ENCODE measurements around the gene TCERG1L.

The TCERG1L gene

DNA sequence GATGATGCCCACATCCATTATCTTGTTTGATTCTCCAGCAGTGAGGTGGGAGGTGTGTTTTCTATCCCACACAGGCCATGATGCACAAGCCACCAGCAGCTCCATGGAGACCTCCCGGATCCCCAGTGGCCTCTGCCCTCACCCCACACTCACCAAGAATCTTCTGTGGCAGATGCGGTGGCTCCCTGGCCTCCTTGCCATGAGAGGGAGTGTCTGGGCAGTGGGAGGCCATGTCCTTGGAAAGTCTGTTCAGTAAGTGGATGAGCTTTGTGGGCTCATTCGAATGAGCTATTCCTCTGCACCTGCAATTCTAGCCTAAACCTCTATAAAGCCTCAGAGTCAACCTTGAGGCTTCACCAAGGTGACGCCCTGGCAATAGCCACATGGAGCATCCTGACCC is 243.8 kb downstream of the TCERG1L start:
- DNase-seq (ENCODE audit: low read depth in 3 of 3): no peak

GRCh38 chr10:131065673-131066305 is 245.7 kb downstream of the TCERG1L start:
- DNase-seq (ENCODE audit: low read depth in 3 of 3): no peak

GRCh38 chr10:131063311-131063710 is 248.2 kb downstream of the TCERG1L start:
- no peak for DNase-seq (ENCODE audit: low read depth in 3 of 3)

- no peak for DNase-seq (ENCODE audit: low read depth in 3 of 3)
Measured at GRCh38 chr10:131062621-131063260, 248.8 kb downstream of the TCERG1L start.

GRCh38 chr10:131061216-131061615 is 250.3 kb downstream of the TCERG1L start:
- DNase-seq (ENCODE audit: low read depth in 3 of 3): no peak

GRCh38 chr10:131059881-131060280 is 251.6 kb downstream of the TCERG1L start:
- no peak for DNase-seq (ENCODE audit: low read depth in 3 of 3)

GRCh38 chr10:131058799-131059198 is 252.7 kb downstream of the TCERG1L start:
- DNase-seq (ENCODE audit: low read depth in 3 of 3): no peak

DNA sequence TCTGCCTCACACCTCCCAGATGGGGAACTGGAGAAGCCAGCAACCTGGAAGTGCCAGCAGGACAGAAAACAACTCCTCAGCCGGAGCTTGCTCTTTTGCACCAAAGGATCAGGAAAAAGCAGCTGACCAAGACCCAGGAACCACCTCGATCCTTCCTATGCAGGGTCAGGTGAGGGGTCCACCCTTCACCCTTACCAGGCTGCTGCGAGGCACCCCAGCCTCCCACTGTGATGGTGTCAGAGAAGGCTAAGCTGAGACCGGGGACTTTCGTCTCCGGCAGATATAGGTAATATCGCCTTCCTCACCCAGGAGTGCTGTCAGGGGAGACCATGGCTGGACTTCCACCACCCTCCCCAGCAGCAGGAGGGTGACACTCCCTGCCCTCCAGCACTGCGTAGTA is 254.7 kb downstream of the TCERG1L start:
- no peak for DNase-seq (ENCODE audit: low read depth in 3 of 3)

DNA sequence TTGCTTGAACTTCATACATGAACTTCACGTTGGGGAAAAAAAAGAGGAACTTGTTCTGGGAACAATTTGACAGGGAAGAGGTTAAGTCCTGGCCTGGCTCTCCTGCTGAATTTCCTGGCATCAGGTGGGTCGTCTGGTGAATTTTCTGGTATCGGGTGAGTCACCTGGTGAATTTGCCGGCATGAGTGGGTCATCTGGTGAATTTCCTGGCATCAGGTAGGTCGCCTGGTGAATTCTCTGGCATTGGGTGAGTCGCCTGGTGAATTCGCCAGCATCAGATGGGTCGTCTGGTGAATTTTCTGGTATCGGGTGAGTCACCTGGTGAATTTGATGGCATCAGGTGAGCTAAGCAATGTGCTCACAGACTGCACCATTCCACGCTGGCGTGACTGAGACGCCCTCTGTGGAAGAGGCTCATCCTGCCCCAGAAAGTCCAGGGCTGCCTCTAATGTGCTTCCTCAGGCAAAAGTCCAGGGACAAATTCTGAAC is 255.4 kb downstream of the TCERG1L start:
- no peak for DNase-seq (ENCODE audit: low read depth in 3 of 3)

GRCh38 chr10:131055437-131055836 is 256.1 kb downstream of the TCERG1L start:
- DNase-seq (ENCODE audit: low read depth in 3 of 3): no peak

DNA sequence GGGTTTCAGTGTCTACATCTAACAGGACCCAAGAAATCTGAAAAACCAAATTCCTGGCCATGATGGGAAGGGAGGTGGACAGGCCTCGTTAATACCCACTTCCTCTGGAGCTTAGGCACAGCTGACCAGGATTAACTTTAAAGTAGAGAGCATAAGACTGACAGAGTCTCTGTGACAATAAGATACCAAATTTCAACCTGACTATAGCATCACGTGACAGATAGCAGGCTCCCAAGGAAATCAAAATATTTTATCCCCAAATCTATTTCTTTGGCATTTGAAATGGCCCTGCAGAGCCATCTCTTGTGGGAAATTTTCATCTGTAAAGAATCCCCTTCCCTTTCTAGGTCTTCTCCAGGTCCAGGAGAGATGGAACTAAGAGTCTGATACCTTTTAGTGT is 258.3 kb downstream of the TCERG1L start:
- DNase-seq (ENCODE audit: low read depth in 3 of 3): no peak

GRCh38 chr10:131050162-131050766 is 261.3 kb downstream of the TCERG1L start:
- DNase-seq (ENCODE audit: low read depth in 3 of 3): no peak

GRCh38 chr10:131049016-131049415 is 262.5 kb downstream of the TCERG1L start:
- no peak for DNase-seq (ENCODE audit: low read depth in 3 of 3)

DNA sequence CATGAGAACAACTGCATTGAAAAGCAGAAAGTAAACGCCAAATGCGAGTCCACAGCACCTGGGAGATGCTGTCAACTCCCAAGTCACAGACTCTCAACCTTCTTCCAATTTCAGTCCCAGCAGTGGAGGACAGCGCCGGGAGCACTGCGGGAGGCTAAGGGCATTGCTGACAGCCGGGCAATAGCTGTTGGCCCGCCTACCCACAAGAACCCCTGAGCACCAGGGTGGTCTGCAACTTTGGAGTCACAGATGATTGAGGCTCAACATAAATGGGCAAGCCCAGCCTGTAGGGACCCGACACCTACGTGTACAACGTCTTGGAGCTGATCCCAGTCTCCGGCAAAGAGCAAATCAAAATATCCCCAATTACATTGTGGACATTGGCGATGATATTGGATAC is 262.9 kb downstream of the TCERG1L start:
- DNase-seq (ENCODE audit: low read depth in 3 of 3): no peak

DNA sequence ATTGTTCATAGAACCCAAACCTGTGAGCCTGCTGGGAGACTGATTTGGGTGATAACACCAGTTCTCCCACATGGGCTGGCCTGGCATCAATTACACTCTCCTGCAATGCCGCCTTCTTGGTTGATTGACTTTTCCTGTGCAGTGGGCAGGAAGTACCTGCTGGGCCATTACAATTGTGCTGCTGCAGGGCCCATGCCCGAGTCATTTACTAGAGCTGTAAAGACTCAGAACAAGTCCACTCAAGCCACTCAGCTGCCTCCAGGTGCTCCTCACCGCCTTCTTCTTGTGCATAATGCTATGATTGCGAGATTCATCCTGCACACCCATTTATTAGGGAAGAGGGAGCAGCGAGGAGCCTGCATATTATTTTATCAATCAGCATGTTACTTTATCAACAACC is 264.0 kb downstream of the TCERG1L start:
- DNase-seq (ENCODE audit: low read depth in 3 of 3): no peak

- DNase-seq (ENCODE audit: low read depth in 3 of 3): no peak
Measured at GRCh38 chr10:131046194-131046593, 265.3 kb downstream of the TCERG1L start.

GRCh38 chr10:131044379-131045111 is 267.0 kb downstream of the TCERG1L start:
- DNase-seq (ENCODE audit: low read depth in 3 of 3): no peak

GRCh38 chr10:131043039-131043691 is 268.4 kb downstream of the TCERG1L start:
- DNase-seq (ENCODE audit: low read depth in 3 of 3): no peak

Data from stimulated activated CD4-positive, alpha-beta T cell treated with anti-CD3 and anti-CD28 coated beads, TNF-alpha, amount 100 ng/mL, for 4 hours (primary cell).